ENCODE measurements around the gene DHRSX.

The DHRSX gene

GRCh38 chrX:2451501-2452316 is 49.1 kb downstream of the DHRSX start:
- no peak for DNase-seq

- no peak for DNase-seq
Observed at GRCh38 chrX:2450681-2451080, 50.1 kb downstream of the DHRSX start.

- no peak for DNase-seq
Observed at GRCh38 chrX:2449135-2449886, 51.5 kb downstream of the DHRSX start.

- DNase-seq, result no peak
Observed at GRCh38 chrX:2447484-2447883, 53.3 kb downstream of the DHRSX start.

- DNase-seq, result no peak
Observed at GRCh38 chrX:2446815-2447214, 54.0 kb downstream of the DHRSX start.

GRCh38 chrX:2445662-2446623 is 54.8 kb downstream of the DHRSX start:
- no peak for DNase-seq

- DNase-seq, result no peak
Observed at GRCh38 chrX:2442694-2443093, 58.1 kb downstream of the DHRSX start.

- no peak for DNase-seq
Observed at GRCh38 chrX:2441466-2441865, 59.3 kb downstream of the DHRSX start.

GRCh38 chrX:2439613-2440012 is 61.2 kb downstream of the DHRSX start:
- DNase-seq, result no peak

- no peak for DNase-seq
Observed at GRCh38 chrX:2435465-2435864, 65.3 kb downstream of the DHRSX start.

- no peak for DNase-seq
Observed at GRCh38 chrX:2434270-2435163, 66.3 kb downstream of the DHRSX start.

GRCh38 chrX:2432298-2432863 is 68.4 kb downstream of the DHRSX start:
- DNase-seq, result no peak

GRCh38 chrX:2430265-2430825 is 70.4 kb downstream of the DHRSX start:
- DNase-seq, result no peak

GRCh38 chrX:2427737-2428136 is 73.0 kb downstream of the DHRSX start:
- DNase-seq, result no peak

- no peak for DNase-seq
Observed at GRCh38 chrX:2427147-2427546, 73.6 kb downstream of the DHRSX start.

- no peak for DNase-seq
Observed at GRCh38 chrX:2426289-2426882, 74.4 kb downstream of the DHRSX start.

GRCh38 chrX:2425286-2426071 is 75.3 kb downstream of the DHRSX start:
- no peak for DNase-seq

- DNase-seq, result no peak
Observed at GRCh38 chrX:2424317-2424716, 76.5 kb downstream of the DHRSX start.

- no peak for DNase-seq
Observed at GRCh38 chrX:2423899-2424298, 76.9 kb downstream of the DHRSX start.

- no peak for DNase-seq
Observed at GRCh38 chrX:2423282-2423681, 77.5 kb downstream of the DHRSX start.
